ENCODE data around the gene TRAPPC3L.
A peak's percentile ranks its signal among the peaks of the same experiment; 100 is the strongest.

Gene TRAPPC3L

GRCh38 chr6:116553451-116553850, 8.0 kb upstream of the TRAPPC3L start, which contains the start of gene CALHM4:
TSS of gene CALHM4 (plus strand) at chr6:116553751. CDS start at chr6:116553794, 43 bp downstream.
- Histone ChIP-seq H3K9ac (ENCODE audit: insufficient read length) (no peak within 1 kb of the TSS), H3K27ac (no peak within 1 kb of the TSS), H3K4me3 (no peak within 1 kb of the TSS), H3K36me3 (ENCODE audit: insufficient read depth, low read length) (no peaks in the 10 kb centered on the region), H3K9me3 (ENCODE audit: low read depth, low read length) (no peaks in the 10 kb centered on the region)
- no peak for DNase-seq (ENCODE audit: low read depth, low spot score)
- TF ChIP-seq FOXP2 (optimal IDR thresholded peaks at IDR 0.05; ENCODE audit: control extremely low read depth, extremely low read length, insufficient read depth) (no peak), POLR2AphosphoS5 (IDR thresholded peaks at IDR 0.05; ENCODE audit: borderline replicate concordance, low read depth, low read length) (no peak), EZH2 (IDR thresholded peaks at IDR 0.05) (no peak)

DNA sequence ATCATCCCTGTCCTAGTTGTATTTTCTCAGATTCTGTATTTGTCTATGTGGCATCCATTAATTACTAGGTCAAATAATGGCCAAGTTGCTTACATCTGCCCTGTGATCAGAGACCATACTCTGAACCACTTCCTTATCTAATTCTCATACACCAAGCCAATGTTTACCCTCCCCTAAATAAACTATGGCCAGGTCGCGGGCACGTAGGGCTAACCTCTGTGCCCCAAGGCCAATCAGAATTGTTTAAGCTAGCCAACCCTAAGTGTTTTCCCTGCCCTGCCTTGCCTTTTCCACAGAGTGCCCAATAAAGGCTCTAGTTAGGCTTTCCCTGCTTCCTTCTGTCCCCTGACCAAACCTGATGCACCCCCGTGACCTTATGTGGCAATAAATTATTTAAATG, 5.3 kb upstream of the TRAPPC3L start:
- no peak for TF ChIP-seq FOXP2 (optimal IDR thresholded peaks at IDR 0.05; ENCODE audit: control extremely low read depth, extremely low read length, insufficient read depth)
- TF ChIP-seq POLR2AphosphoS5 (IDR thresholded peaks at IDR 0.05; ENCODE audit: borderline replicate concordance, low read depth, low read length) = no peak
- no peak for TF ChIP-seq EZH2 (IDR thresholded peaks at IDR 0.05)
- Histone ChIP-seq H3K4me3 (no peak overlapping the region), H3K36me3 (ENCODE audit: insufficient read depth, low read length) (no peaks in the 10 kb centered on the region), H3K27ac (no peak overlapping the region), H3K9me3 (ENCODE audit: low read depth, low read length) (no peaks in the 10 kb centered on the region), H3K9ac (ENCODE audit: insufficient read length) (no peak overlapping the region)
- DNase-seq (ENCODE audit: low read depth, low spot score) = no peak

- H3K4me3 ChIP-seq = no peak overlapping the region
- H3K36me3 ChIP-seq (ENCODE audit: insufficient read depth, low read length) = no peaks in the 10 kb centered on the region
- no peak overlapping the region for H3K27ac ChIP-seq
- no peak for DNase-seq (ENCODE audit: low read depth, low spot score)
- TF ChIP-seq EZH2 (IDR thresholded peaks at IDR 0.05) (no peak), POLR2AphosphoS5 (IDR thresholded peaks at IDR 0.05; ENCODE audit: borderline replicate concordance, low read depth, low read length) (no peak), FOXP2 (optimal IDR thresholded peaks at IDR 0.05; ENCODE audit: control extremely low read depth, extremely low read length, insufficient read depth) (no peak)
- no peak overlapping the region for H3K9ac ChIP-seq (ENCODE audit: insufficient read length)
- H3K9me3 ChIP-seq (ENCODE audit: low read depth, low read length) = no peaks in the 10 kb centered on the region
Observed at GRCh38 chr6:116547358-116547757, 1.9 kb upstream of the TRAPPC3L start.

DNA sequence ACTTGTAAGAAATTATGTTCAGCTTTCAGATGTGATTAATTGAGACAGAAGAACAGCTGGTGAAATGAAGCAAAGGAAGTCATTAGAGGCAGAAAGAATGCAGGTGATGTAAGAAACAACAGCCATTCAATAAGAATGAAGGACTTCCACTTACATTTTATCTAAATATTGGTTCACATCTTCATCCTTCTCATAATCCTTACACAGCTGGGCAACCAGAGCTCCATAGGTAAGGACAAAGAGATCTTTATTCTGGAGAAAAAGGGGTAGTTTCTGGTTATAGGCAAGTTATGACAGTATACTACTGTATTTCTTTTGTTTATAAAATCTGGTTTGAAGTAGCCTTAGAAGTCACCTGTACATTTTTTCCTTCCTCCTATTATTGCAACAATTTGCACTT, 2.3 kb downstream of the TRAPPC3L start:
- no peak for DNase-seq (ENCODE audit: low read depth, low spot score)
- TF ChIP-seq EZH2 (IDR thresholded peaks at IDR 0.05) (no peak), FOXP2 (optimal IDR thresholded peaks at IDR 0.05; ENCODE audit: control extremely low read depth, extremely low read length, insufficient read depth) (no peak), POLR2AphosphoS5 (IDR thresholded peaks at IDR 0.05; ENCODE audit: borderline replicate concordance, low read depth, low read length) (no peak)
- no peak overlapping the region for H3K4me3 ChIP-seq
- no peak overlapping the region for H3K27ac ChIP-seq
- H3K9me3 ChIP-seq (ENCODE audit: low read depth, low read length) = no peaks in the 10 kb centered on the region
- no peak overlapping the region for H3K9ac ChIP-seq (ENCODE audit: insufficient read length)
- H3K36me3 ChIP-seq (ENCODE audit: insufficient read depth, low read length) = no peaks in the 10 kb centered on the region

GRCh38 chr6:116542426-116542825, 3.1 kb downstream of the TRAPPC3L start:
- no peak overlapping the region for H3K4me3 ChIP-seq
- H3K27ac ChIP-seq = no peak overlapping the region
- no peaks in the 10 kb centered on the region for H3K9me3 ChIP-seq (ENCODE audit: low read depth, low read length)
- TF ChIP-seq FOXP2 (optimal IDR thresholded peaks at IDR 0.05; ENCODE audit: control extremely low read depth, extremely low read length, insufficient read depth) (no peak), POLR2AphosphoS5 (IDR thresholded peaks at IDR 0.05; ENCODE audit: borderline replicate concordance, low read depth, low read length) (no peak), EZH2 (IDR thresholded peaks at IDR 0.05) (no peak)
- DNase-seq (ENCODE audit: low read depth, low spot score) = no peak
- no peak overlapping the region for H3K9ac ChIP-seq (ENCODE audit: insufficient read length)
- no peaks in the 10 kb centered on the region for H3K36me3 ChIP-seq (ENCODE audit: insufficient read depth, low read length)

DNA sequence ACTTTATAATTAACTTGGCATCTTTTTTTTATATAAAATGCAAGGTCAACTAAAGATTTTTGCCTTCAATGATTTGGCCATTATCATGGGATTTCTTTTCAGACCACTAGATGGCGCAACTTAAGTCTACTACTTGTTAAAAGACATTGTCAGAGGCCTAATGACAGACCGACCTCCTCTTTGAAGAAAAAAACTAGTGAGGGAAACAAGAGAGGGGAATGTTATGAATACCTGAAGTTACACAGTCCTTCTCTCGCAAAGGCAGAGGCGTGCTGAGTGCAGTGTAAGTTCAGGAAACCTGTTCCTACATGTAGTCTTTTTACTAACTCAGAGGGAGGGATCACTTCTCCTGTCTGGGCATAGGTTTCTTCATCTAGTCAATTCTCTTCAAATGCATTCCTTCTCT, 9.3 kb downstream of the TRAPPC3L start:
- no peak overlapping the region for H3K9ac ChIP-seq (ENCODE audit: insufficient read length)
- no peak overlapping the region for H3K4me3 ChIP-seq
- no peak for TF ChIP-seq FOXP2 (optimal IDR thresholded peaks at IDR 0.05; ENCODE audit: control extremely low read depth, extremely low read length, insufficient read depth)
- H3K9me3 ChIP-seq (ENCODE audit: low read depth, low read length) = no peaks in the 10 kb centered on the region
- H3K27ac ChIP-seq = no peak overlapping the region
- H3K36me3 ChIP-seq (ENCODE audit: insufficient read depth, low read length) = no peaks in the 10 kb centered on the region
- DNase-seq (ENCODE audit: low read depth, low spot score) = peak; percentile 52

DNA sequence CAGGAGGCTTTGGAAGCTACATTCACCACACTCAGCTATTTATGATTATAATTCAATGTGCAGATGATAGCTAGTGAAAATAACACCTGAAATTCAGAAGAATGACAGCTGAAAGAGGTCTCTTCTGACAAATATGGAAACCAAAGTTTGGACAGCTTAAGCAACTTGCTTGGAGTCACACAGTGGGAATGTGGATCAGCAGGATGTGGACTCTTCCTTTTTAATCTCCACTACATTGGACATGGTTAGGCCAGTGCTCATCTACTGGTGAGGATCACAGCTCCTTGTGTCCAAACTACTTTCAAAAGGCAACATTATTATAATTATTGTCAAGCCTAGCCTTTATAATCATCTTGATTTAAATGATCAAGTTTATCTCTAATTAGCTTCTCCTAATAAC, 10.4 kb downstream of the TRAPPC3L start:
- H3K4me3 ChIP-seq = no peak overlapping the region
- no peak for TF ChIP-seq EZH2 (IDR thresholded peaks at IDR 0.05)
- no peak for TF ChIP-seq POLR2AphosphoS5 (IDR thresholded peaks at IDR 0.05; ENCODE audit: borderline replicate concordance, low read depth, low read length)
- TF ChIP-seq FOXP2 (optimal IDR thresholded peaks at IDR 0.05; ENCODE audit: control extremely low read depth, extremely low read length, insufficient read depth) = no peak
- H3K36me3 ChIP-seq (ENCODE audit: insufficient read depth, low read length) = no peaks in the 10 kb centered on the region
- no peaks in the 10 kb centered on the region for H3K9me3 ChIP-seq (ENCODE audit: low read depth, low read length)
- H3K9ac ChIP-seq (ENCODE audit: insufficient read length) = no peak overlapping the region
- DNase-seq (ENCODE audit: low read depth, low spot score) = no peak
- H3K27ac ChIP-seq = no peak overlapping the region

DNA sequence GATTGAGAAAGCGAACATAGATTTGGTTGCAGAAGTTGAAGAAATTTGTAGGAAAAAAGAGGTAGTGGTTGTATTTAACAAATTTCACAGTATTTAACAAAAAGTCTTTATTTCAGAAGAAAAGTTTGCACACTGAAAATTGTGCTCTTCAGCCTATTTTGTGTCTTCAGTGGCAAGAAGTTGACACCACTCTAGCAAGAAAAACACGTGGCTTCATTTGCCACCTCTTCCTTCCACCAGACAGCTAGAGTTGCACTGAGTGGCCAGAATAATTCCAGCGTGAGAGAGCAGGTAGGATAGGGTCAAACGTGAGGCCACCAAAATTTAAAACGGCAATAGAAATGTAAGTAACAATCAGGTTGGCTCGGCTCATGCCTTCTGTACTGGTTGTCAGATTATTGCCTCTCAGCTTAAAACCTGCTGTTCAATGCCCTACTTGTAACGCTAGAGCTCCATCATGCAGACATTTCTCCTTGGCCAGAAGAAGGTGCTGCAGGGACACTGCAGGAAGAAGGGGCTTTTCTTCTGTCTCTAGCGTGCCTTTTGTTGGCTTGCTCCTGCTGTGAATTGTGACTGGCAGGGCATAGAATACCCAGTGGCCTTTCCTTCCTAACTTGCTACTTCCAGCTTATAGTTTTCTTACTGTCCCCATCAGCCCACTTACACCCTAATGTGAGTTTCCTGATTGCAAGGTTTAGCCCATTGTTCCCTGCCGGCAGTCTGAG, 12.1 kb downstream of the TRAPPC3L start:
- Histone ChIP-seq H3K9me3 (ENCODE audit: low read depth, low read length) (no peaks in the 10 kb centered on the region), H3K4me3 (no peak overlapping the region), H3K9ac (ENCODE audit: insufficient read length) (no peak overlapping the region), H3K36me3 (ENCODE audit: insufficient read depth, low read length) (no peaks in the 10 kb centered on the region), H3K27ac (no peak overlapping the region)
- TF ChIP-seq EZH2 (IDR thresholded peaks at IDR 0.05) (no peak), POLR2AphosphoS5 (IDR thresholded peaks at IDR 0.05; ENCODE audit: borderline replicate concordance, low read depth, low read length) (no peak), FOXP2 (optimal IDR thresholded peaks at IDR 0.05; ENCODE audit: control extremely low read depth, extremely low read length, insufficient read depth) (no peak)
- no peak for DNase-seq (ENCODE audit: low read depth, low spot score)

Data from SK-N-MC (cell line).